Measurements from ENCODE around the gene ALKBH4. TPM values are rescaled to one million over a fixed set of nuclear protein-coding genes. Genes with fewer than 3 reads are reported as not detected.

Gene ALKBH4
- polyA plus RNA-seq, 1 of the 3 experiments (the other 2 are of a cell fraction) = 18.1 TPM

- peak overlapping the region in 1 of 2 experiments; percentile 10; a peak in 1 of 4 replicates for H3K4me3 ChIP-seq (ENCODE audit: low read depth in 2 of 2, low read length in 1 of 2)
- CTCF ChIA-PET = interaction anchor here (0.6 to 5.5 kb wide), 18 partner anchors 12 to 181 kb away, joined by 3 to 40 read pairs (median 5); partner anchors contain the start of gene ALKBH4
- no peak overlapping the region for H2AFZ ChIP-seq (ENCODE audit: low read depth)
- TF ChIP-seq MEF2A (IDR thresholded peaks at IDR 0.05; ENCODE audit: borderline replicate concordance, low read depth) (no peak), EP300 (IDR thresholded peaks at IDR 0.05; ENCODE audit: borderline replicate concordance in 1 of 2, low read depth in 1 of 2, low read length in 1 of 2) (peak in 1 of 2 experiments; percentile 36; a peak in 1 of 4 replicates), EZH2phosphoT487 (IDR thresholded peaks at IDR 0.05; ENCODE audit: borderline replicate concordance, low read depth) (no peak), NRF1 (IDR thresholded peaks at IDR 0.05; ENCODE audit: low read depth, low read length) (no peak), GATA2 (CRISPR knock-in tag; IDR thresholded peaks at IDR 0.05) (no peak), RFX5 (IDR thresholded peaks at IDR 0.05; ENCODE audit: low read length) (0 out of 2 replicates have a peak, but pooled peaks have one; percentile 15), SMC3 (IDR thresholded peaks at IDR 0.05; ENCODE audit: low read depth, low read length) (peak; percentile 67; the same call in 1 of the 2 replicates), YY1 (IDR thresholded peaks at IDR 0.05; ENCODE audit: low read depth) (peak; percentile 44; the same call in 1 of the 2 replicates), JUND (IDR thresholded peaks at IDR 0.05) (peak; percentile 3; the same call in 1 of the 2 replicates), TEAD4 (IDR thresholded peaks at IDR 0.05; ENCODE audit: borderline replicate concordance, insufficient read depth) (no peak), SIN3A (IDR thresholded peaks at IDR 0.05; ENCODE audit: borderline replicate concordance, low read depth, low read length) (no peak), CTCF (IDR thresholded peaks at IDR 0.05) (peak; percentile 31), TCF12 (IDR thresholded peaks at IDR 0.05) (no peak), POLR2AphosphoS5 (IDR thresholded peaks at IDR 0.05; ENCODE audit: low read depth, low read length) (peak; percentile 18; the same call in 1 of the 2 replicates), RAD21 (IDR thresholded peaks at IDR 0.05; ENCODE audit: low read length) (peak; percentile 68), MXI1 (IDR thresholded peaks at IDR 0.05; ENCODE audit: low read depth, low read length) (peak; percentile 95), CHD2 (IDR thresholded peaks at IDR 0.05; ENCODE audit: low read length, partially characterized antibody) (peak; percentile 59)
- TF ChIP-seq, protein P1, sequence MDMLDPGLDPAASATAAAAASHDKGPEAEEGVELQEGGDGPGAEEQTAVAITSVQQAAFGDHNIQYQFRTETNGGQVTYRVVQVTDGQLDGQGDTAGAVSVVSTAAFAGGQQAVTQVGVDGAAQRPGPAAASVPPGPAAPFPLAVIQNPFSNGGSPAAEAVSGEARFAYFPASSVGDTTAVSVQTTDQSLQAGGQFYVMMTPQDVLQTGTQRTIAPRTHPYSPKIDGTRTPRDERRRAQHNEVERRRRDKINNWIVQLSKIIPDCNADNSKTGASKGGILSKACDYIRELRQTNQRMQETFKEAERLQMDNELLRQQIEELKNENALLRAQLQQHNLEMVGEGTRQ (IDR thresholded peaks at IDR 0.05; ENCODE audit: borderline replicate concordance, low read depth, low read length) = no peak
- TF ChIP-seq, protein P2, sequence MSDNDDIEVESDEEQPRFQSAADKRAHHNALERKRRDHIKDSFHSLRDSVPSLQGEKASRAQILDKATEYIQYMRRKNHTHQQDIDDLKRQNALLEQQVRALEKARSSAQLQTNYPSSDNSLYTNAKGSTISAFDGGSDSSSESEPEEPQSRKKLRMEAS (IDR thresholded peaks at IDR 0.05; ENCODE audit: low read depth) = no peak
- TF ChIP-seq, protein P3, sequence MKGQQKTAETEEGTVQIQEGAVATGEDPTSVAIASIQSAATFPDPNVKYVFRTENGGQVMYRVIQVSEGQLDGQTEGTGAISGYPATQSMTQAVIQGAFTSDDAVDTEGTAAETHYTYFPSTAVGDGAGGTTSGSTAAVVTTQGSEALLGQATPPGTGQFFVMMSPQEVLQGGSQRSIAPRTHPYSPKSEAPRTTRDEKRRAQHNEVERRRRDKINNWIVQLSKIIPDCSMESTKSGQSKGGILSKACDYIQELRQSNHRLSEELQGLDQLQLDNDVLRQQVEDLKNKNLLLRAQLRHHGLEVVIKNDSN (IDR thresholded peaks at IDR 0.05; ENCODE audit: borderline replicate concordance, low read depth) = peak; percentile 57; the same call in 1 of the 2 replicates
- TF ChIP-seq, protein P4, sequence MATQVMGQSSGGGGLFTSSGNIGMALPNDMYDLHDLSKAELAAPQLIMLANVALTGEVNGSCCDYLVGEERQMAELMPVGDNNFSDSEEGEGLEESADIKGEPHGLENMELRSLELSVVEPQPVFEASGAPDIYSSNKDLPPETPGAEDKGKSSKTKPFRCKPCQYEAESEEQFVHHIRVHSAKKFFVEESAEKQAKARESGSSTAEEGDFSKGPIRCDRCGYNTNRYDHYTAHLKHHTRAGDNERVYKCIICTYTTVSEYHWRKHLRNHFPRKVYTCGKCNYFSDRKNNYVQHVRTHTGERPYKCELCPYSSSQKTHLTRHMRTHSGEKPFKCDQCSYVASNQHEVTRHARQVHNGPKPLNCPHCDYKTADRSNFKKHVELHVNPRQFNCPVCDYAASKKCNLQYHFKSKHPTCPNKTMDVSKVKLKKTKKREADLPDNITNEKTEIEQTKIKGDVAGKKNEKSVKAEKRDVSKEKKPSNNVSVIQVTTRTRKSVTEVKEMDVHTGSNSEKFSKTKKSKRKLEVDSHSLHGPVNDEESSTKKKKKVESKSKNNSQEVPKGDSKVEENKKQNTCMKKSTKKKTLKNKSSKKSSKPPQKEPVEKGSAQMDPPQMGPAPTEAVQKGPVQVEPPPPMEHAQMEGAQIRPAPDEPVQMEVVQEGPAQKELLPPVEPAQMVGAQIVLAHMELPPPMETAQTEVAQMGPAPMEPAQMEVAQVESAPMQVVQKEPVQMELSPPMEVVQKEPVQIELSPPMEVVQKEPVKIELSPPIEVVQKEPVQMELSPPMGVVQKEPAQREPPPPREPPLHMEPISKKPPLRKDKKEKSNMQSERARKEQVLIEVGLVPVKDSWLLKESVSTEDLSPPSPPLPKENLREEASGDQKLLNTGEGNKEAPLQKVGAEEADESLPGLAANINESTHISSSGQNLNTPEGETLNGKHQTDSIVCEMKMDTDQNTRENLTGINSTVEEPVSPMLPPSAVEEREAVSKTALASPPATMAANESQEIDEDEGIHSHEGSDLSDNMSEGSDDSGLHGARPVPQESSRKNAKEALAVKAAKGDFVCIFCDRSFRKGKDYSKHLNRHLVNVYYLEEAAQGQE (IDR thresholded peaks at IDR 0.05; ENCODE audit: low read depth, low read length) = no peak
- H3K79me2 ChIP-seq (ENCODE audit: insufficient read depth) = no peaks in the 10 kb centered on the region; the same call in 1 of the 2 replicates
- H3K27me3 ChIP-seq (ENCODE audit: insufficient read depth) = no peaks in the 10 kb centered on the region
- H3K9me3 ChIP-seq = no peaks in the 10 kb centered on the region
- H3K36me3 ChIP-seq (replicated peaks in 1 of 2; ENCODE audit: control insufficient read depth in 1 of 2, insufficient read depth in 2 of 2, low read length in 1 of 2) = peaks cover 13 to 21% of the 10 kb centered on the region in 2 experiments
- peak; percentile 99 for DNase-seq
- no peaks in the 10 kb centered on the region for H3K9me2 ChIP-seq
- H3K4me2 ChIP-seq = peak overlapping the region; percentile 53; the same call in 1 of the 2 replicates
- POLR2A ChIA-PET = interaction anchor here (0.8 to 1.9 kb wide), 6 partner anchors 10 to 55 kb away, joined by 3 to 8 read pairs (median 4); no protein-coding TSS in a partner anchor
- H3K4me1 ChIP-seq (ENCODE audit: control insufficient read depth in 1 of 2, insufficient read depth in 2 of 2, low read depth in 1 of 2, low read length in 1 of 2) = peaks cover under 1 to 10% of the 10 kb centered on the region in 2 experiments; a peak in 2 of 4 replicates
- peaks cover 24% of the 10 kb centered on the region for H3F3A ChIP-seq (replicated peaks; ENCODE audit: insufficient read depth)
- H4K20me1 ChIP-seq (ENCODE audit: insufficient read depth) = 0 out of 2 replicates have a peak, but pooled peaks cover 9% of the 10 kb centered on the region
- no peak overlapping the region for H3K9ac ChIP-seq
- 31% methylated on average over 22 of the region's 23 CpGs for WGBS (ENCODE audit: low lambda C conversion rate)
- peak overlapping the region in 1 of 2 experiments; percentile 77; a peak in 2 of 4 replicates for H3K27ac ChIP-seq (ENCODE audit: low read depth in 2 of 2, low read length in 1 of 2)
These were observed 13.2 kb downstream of the ALKBH4 start for GRCh38 chr7:102451371-102452054.

Measured in SK-N-SH (cell line).